Endodermal cell (in vitro differentiated cells): ENCODE results near the gene FTO. TPM values are rescaled to one million over a fixed set of nuclear protein-coding genes. Genes with fewer than 3 reads are reported as not detected.
A peak's percentile ranks its signal among the peaks of the same experiment; 100 is the strongest.

ENCODE experiments used
- DNase-seq: peaks from one replicate; pipeline ENCODE4 v3.0.0-alpha.2; 2017
- H3K27ac ChIP-seq: 2 replicates; pipeline ENCODE4 v1.5.1; 2013; ENCODE audit warnings: mild to moderate bottlenecking, low read depth, low read length, moderate library complexity
- H3K27me3 ChIP-seq: 2 replicates; pipeline ENCODE4 v1.6.1; 2013; ENCODE audit warnings: mild to moderate bottlenecking, low read length, moderate library complexity; ENCODE audit not compliant: insufficient read depth, control insufficient read depth, poor library complexity, severe bottlenecking
- H3K36me3 ChIP-seq: 2 replicates; pipeline ENCODE4 v1.7.0; 2013; ENCODE audit warnings: mild to moderate bottlenecking, low read length, moderate library complexity; ENCODE audit not compliant: control insufficient read depth, insufficient read depth
- H3K4me1 ChIP-seq: one replicate; pipeline ENCODE4 v1.7.0; 2013; ENCODE audit warnings: low read length; ENCODE audit not compliant: control insufficient read depth, insufficient read depth
- H3K4me3 ChIP-seq: 2 replicates; pipeline ENCODE4 v1.5.1; 2013; ENCODE audit warnings: mild to moderate bottlenecking, low read length, moderate library complexity
- H3K9ac ChIP-seq: 2 replicates; pipeline ENCODE4 v1.6.1; 2013; ENCODE audit warnings: mild to moderate bottlenecking, low read length, moderate library complexity; ENCODE audit not compliant: poor library complexity, severe bottlenecking; ENCODE audit errors: extremely low read depth
- H3K9me3 ChIP-seq: 2 replicates; pipeline ENCODE4 v1.6.1; 2013; ENCODE audit warnings: mild to moderate bottlenecking, low read length, moderate library complexity; ENCODE audit not compliant: control insufficient read depth
- H3K27ac Mint-ChIP-seq: 2 replicates; pipeline ENCODE4 v1.8.0; 2020; ENCODE audit warnings: mixed read lengths
- H3K27me3 Mint-ChIP-seq: 2 replicates; pipeline ENCODE4 v1.8.0; 2021; ENCODE audit warnings: mild to moderate bottlenecking, mixed read lengths; ENCODE audit not compliant: insufficient read depth
- H3K36me3 Mint-ChIP-seq: 2 replicates; pipeline ENCODE4 v1.8.0; 2020; ENCODE audit warnings: low read depth, mixed read lengths
- H3K4me1 Mint-ChIP-seq: 2 replicates; pipeline ENCODE4 v1.8.0; 2020; ENCODE audit warnings: mixed read lengths
- H3K4me3 Mint-ChIP-seq: 2 replicates; pipeline ENCODE4 v1.8.0; 2020; ENCODE audit warnings: mild to moderate bottlenecking, moderate library complexity, mixed read lengths
- H3K9me3 Mint-ChIP-seq: 2 replicates; pipeline ENCODE4 v1.8.0; 2020; ENCODE audit warnings: mild to moderate bottlenecking, mixed read lengths
- CTCF ChIP-seq: fragments of 200-600 bp; sonication (generic); conservative IDR thresholded peaks from 2 replicates; pipeline ENCODE4 v1.5.0; 2021; ENCODE audit warnings: antibody characterized with exemption, mild to moderate bottlenecking
- WGBS, 2 experiments: methylation state at CpG; one replicate each; pipeline versions ENCODE4 v1.1.5 to v1.1.7; 2013; ENCODE audit warnings: missing lambda C conversion rate in 2 of 2, mixed read lengths in 1 of 2; ENCODE audit not compliant: insufficient coverage in 1 of 2, insufficient read length in 1 of 2; 5-methylcytosine and 5-hydroxymethylcytosine counted together
- total RNA-seq, 2 donors: library from RNA; stranded (reverse); fragmentation: NEBNext Ultra II Directional in 1 of 2; extraction: Animal tissue kit (Norgen Biotek cat#: 25700) in 1 of 2; gene quantifications; 2 replicates in 1 of 2; 3 replicates in 1 of 2; pipeline ENCODE4 v1.2.1, GENCODE V29; 2021

The FTO gene
- total RNA-seq, 2 donors from 2014 or later, result 80.3 to 102 TPM

- peaks cover 24% of the 10 kb centered on the region for H3K9me3 ChIP-seq
- Mint-ChIP-seq H3K4me1 (no peaks in the 10 kb centered on the region), H3K27ac (no peak overlapping the region), H3K27me3 (no peaks in the 10 kb centered on the region), H3K9me3 (peaks cover 19% of the 10 kb centered on the region), H3K4me3 (no peak overlapping the region), H3K36me3 (peaks cover 11% of the 10 kb centered on the region)
- no peaks in the 10 kb centered on the region for H3K36me3 ChIP-seq
- peak overlapping the region; percentile 3 for H3K4me3 ChIP-seq
- no peak for DNase-seq
- H3K9ac ChIP-seq, result no peak overlapping the region
- TF ChIP-seq CTCF, result no peak
- H3K27me3 ChIP-seq, result no peaks in the 10 kb centered on the region
- WGBS, 2 experiments, result 74 to 83% methylated on average over 1 to 6 of the region's 6 CpGs
- H3K4me1 ChIP-seq, result no peaks in the 10 kb centered on the region
- H3K27ac ChIP-seq, result no peak overlapping the region
These were observed 337.0 kb downstream of the FTO start for GRCh38 chr16:54040975-54041374.

- Mint-ChIP-seq H3K4me3 (no peak overlapping the region), H3K27me3 (no peaks in the 10 kb centered on the region), H3K9me3 (peaks cover 3% of the 10 kb centered on the region), H3K27ac (peak overlapping the region; percentile 86), H3K36me3 (no peaks in the 10 kb centered on the region), H3K4me1 (peaks cover 27% of the 10 kb centered on the region)
- DNase-seq, result peak; percentile 56
- H3K4me1 ChIP-seq, result peaks cover 12% of the 10 kb centered on the region
- WGBS, 2 experiments, result 72 to 77% methylated on average over 5 to 11 of the region's 11 CpGs
- no peaks in the 10 kb centered on the region for H3K36me3 ChIP-seq
- H3K4me3 ChIP-seq, result no peak overlapping the region
- H3K27ac ChIP-seq, result peak overlapping the region; percentile 92
- no peaks in the 10 kb centered on the region for H3K9me3 ChIP-seq
- no peaks in the 10 kb centered on the region for H3K27me3 ChIP-seq
- no peak for TF ChIP-seq CTCF
- no peak overlapping the region for H3K9ac ChIP-seq
These were observed 344.9 kb downstream of the FTO start for GRCh38 chr16:54048586-54049495.

- WGBS, 2 experiments, result 38 to 51% methylated on average over 7 to 8 of the region's 8 CpGs
- H3K4me1 Mint-ChIP-seq, result peaks cover 27% of the 10 kb centered on the region
- H3K27me3 Mint-ChIP-seq, result no peaks in the 10 kb centered on the region
- no peaks in the 10 kb centered on the region for H3K9me3 ChIP-seq
- peak overlapping the region; percentile 86 for H3K27ac Mint-ChIP-seq
- H3K27ac ChIP-seq, result peak overlapping the region; percentile 92
- no peak for TF ChIP-seq CTCF
- no peaks in the 10 kb centered on the region for H3K36me3 ChIP-seq
- no peak overlapping the region for H3K9ac ChIP-seq
- H3K27me3 ChIP-seq, result no peaks in the 10 kb centered on the region
- H3K4me1 ChIP-seq, result peaks cover 14% of the 10 kb centered on the region
- no peaks in the 10 kb centered on the region for H3K36me3 Mint-ChIP-seq
- no peak overlapping the region for H3K4me3 Mint-ChIP-seq
- DNase-seq, result peak; percentile 86
- peaks cover 3% of the 10 kb centered on the region for H3K9me3 Mint-ChIP-seq
- H3K4me3 ChIP-seq, result no peak overlapping the region
These were observed 345.9 kb downstream of the FTO start for GRCh38 chr16:54049591-54050458.
